ENCODE data around the gene HESX1.

Gene HESX1

GRCh38 chr3:57150113-57150581 is 49.6 kb downstream of the HESX1 start:
- no peak for DNase-seq (ENCODE audit: extremely low read depth in 1 of 2, low read depth in 1 of 2)
